GM21717 (cell line): ENCODE data around the gene CDC6.
"Not testable (repeated sequence)": the region's sequence is repeated elsewhere in the genome, so short reads cannot be mapped to it uniquely, and the experiment has no call there.

Source experiments
- ATAC-seq: cut with Tn5 transposase; IDR thresholded peaks from one replicate; pipeline ENCODE4 v1.9.1; 2021; ENCODE audit warnings: mild to moderate bottlenecking, moderate library complexity; ENCODE audit not compliant: unreplicated experiment

Gene CDC6

GRCh38 chr17:40286473-40286872 lies 1.2 kb upstream of the CDC6 start:
- ATAC-seq = no peak

- ATAC-seq = no peak
Observed at GRCh38 chr17:40287159-40287493, 553 bp upstream of the CDC6 start.

GRCh38 chr17:40290629-40291280 lies 3.1 kb downstream of the CDC6 start:
- no peak for ATAC-seq

GRCh38 chr17:40291281-40291664 lies 3.6 kb downstream of the CDC6 start:
- no peak for ATAC-seq

GRCh38 chr17:40293363-40293762 lies 5.7 kb downstream of the CDC6 start:
- no peak for ATAC-seq

GRCh38 chr17:40295488-40296436 lies 8.1 kb downstream of the CDC6 start:
- no peak for ATAC-seq

- ATAC-seq = no peak
Observed at GRCh38 chr17:40297511-40297910, 9.8 kb downstream of the CDC6 start.

- no peak for ATAC-seq
Observed at GRCh38 chr17:40298726-40299125, 11.0 kb downstream of the CDC6 start.

- not testable (repeated sequence) for ATAC-seq
Observed at GRCh38 chr17:40299159-40299757, 11.6 kb downstream of the CDC6 start.

GRCh38 chr17:40301315-40301714 lies 13.6 kb downstream of the CDC6 start:
- no peak for ATAC-seq

- ATAC-seq = no peak
Observed at GRCh38 chr17:40303009-40303657, 15.5 kb downstream of the CDC6 start.

GRCh38 chr17:40303708-40304551 lies 16.3 kb downstream of the CDC6 start:
- ATAC-seq = no peak

- ATAC-seq = not testable (repeated sequence)
Observed at GRCh38 chr17:40304552-40304863, 16.8 kb downstream of the CDC6 start.

- not testable (repeated sequence) for ATAC-seq
Observed at GRCh38 chr17:40304866-40305265, 17.2 kb downstream of the CDC6 start.

GRCh38 chr17:40306395-40306794 lies 18.7 kb downstream of the CDC6 start:
- no peak for ATAC-seq

- no peak for ATAC-seq
Observed at GRCh38 chr17:40307001-40307730, 19.5 kb downstream of the CDC6 start.

GRCh38 chr17:40307740-40308239 lies 20.1 kb downstream of the CDC6 start:
- no peak for ATAC-seq

GRCh38 chr17:40309031-40309948 lies 21.6 kb downstream of the CDC6 start, which contains the start of gene RARA:
RARA (plus strand) TSS chr17:40309180; CDS start chr17:40331219, 22,039 bp downstream.
- ATAC-seq = no peak
